Suppressor macrophage treated with lipopolysaccharide for 4 hours (primary cell): ENCODE data around the gene SETD1A.

Experiments
- DNase-seq: peaks from one replicate; pipeline ENCODE4 v3.0.0-alpha.2; 2020

SETD1A gene

GRCh38 chr16:31025339-31025738 lies 67.8 kb downstream of the SETD1A start:
- DNase-seq, result peak; percentile 77

- DNase-seq, result no peak
Observed at GRCh38 chr16:31029272-31029671, 71.7 kb downstream of the SETD1A start.

DNA sequence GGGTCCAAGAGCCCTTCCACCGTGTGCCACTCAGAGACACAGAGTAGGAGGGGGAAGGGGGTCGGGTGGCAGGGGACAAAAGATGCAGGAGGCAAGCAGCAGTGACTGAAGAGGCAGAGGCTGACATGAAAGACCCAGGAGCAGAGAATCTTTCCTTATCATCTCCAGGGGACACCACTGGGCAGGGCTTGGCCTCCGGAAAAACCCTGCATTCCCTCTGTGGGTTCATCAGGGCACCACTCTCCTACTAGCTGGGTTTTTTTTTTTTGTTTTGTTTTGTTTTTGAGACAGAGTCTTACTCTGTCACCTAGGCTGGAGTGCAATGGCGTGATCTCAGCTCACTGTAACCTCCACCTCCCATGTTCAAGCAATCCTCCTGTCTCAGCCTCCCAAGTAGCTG lies 73.7 kb downstream of the SETD1A start:
- DNase-seq, result no peak

DNA sequence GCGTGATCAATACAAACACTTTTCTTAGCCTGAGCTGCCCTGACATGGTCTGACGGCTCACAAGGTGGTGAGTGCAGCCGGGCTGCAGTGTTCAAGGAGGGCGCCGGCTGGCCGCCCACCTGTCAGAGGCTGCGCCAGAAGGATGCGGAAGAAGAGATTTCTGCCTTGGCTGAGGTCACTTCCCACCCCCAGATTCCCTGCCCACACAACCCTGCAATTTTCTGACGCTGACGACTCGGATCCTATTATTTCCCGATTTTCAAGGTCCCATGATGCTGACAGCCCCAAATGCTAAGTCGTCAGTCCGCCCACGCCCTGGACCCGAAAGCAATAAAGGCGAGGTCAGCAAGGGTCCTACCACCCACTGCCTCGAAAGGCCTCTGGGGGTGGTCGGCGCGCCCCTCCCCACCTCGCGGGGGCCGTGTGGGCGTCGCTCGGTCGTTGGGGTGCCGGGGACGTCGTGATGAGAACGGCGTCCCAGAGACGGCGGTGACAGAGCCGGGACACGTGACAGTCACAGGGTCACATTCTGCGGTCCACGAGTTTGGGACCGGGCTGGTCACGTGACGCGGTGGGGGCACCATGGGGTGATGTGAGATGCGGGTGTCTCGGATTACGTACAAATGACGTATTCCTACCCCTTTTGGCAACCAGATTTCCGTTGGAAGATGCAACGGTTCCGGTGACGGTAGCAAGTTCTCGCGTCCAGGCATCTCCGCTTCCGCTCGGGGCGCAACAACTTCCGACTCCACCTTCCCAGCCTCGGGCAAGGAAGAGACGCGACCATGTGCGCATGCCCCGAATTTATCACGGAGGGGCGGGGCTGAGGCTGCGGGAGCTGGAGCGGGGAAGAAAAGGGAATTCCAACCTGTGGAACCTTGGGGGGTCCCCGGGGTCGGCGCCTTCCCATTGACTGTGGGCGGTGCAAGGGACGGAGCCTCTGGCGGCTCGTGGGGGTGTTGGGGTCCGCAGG lies 75.5 kb downstream of the SETD1A start, which contains the start of gene STX4:
STX4 (plus strand) TSS at position 823 of the 973 bp plus-strand sequence. CDS start 248 bp downstream, outside the sequence.
- DNase-seq, result peak; percentile 99

DNA sequence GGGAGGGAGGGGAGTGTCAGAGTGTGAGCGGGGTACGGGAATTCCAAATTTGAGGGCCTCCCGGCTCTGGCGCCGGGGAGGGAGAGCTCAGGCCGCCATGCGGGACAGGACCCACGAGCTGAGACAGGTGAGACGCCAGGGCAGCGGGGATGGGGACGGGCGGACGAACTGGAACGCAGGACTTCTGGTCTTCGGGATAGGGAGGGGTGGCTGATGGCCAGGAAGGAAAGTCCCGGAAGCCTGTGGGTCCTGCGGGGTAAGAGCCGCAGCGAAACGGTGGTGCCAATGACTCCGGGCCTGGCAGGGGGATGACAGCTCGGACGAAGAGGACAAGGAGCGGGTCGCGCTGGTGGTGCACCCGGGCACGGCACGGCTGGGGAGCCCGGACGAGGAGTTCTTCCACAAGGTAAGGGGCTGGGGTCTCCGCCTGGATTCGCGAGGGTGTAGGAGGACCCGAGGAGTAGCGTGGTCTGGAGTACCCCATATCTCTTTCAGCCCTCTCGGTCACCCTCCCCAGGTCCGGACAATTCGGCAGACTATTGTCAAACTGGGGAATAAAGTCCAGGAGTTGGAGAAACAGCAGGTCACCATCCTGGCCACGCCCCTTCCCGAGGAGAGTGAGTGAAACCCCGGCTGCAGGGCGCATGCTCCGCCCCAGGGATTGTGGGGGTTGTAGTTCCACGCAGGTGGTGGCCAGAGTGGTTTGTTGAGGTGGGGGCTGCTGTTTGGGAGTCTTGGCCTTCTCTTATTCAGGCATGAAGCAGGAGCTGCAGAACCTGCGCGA lies 76.3 kb downstream of the SETD1A start:
- DNase-seq, result peak; percentile 92
